Mesothelial cell of epicardium (in vitro differentiated cells): Measurements from ENCODE around the gene MAFB. TPM values are rescaled to one million over a fixed set of nuclear protein-coding genes. Genes with fewer than 3 reads are reported as not detected.

Source experiments
- DNase-seq, 2 experiments: peaks; one replicate each; pipeline ENCODE4 v3.0.0; 2021; ENCODE audit warnings: low spot score in 2 of 2; ENCODE audit not compliant: unreplicated experiment in 2 of 2
- H3K27ac Mint-ChIP-seq: 2 replicates; pipeline ENCODE4 v1.8.0; 2021; ENCODE audit warnings: mixed read lengths
- H3K27me3 Mint-ChIP-seq: 2 replicates; pipeline ENCODE4 v1.8.0; 2021; ENCODE audit warnings: low read depth, mixed read lengths
- H3K36me3 Mint-ChIP-seq: 2 replicates; pipeline ENCODE4 v1.8.0; 2021; ENCODE audit warnings: mixed read lengths
- H3K4me1 Mint-ChIP-seq: 2 replicates; pipeline ENCODE4 v1.8.0; 2021; ENCODE audit warnings: mixed read lengths
- H3K4me3 Mint-ChIP-seq: 2 replicates; pipeline ENCODE4 v1.8.0; 2021; ENCODE audit warnings: mild to moderate bottlenecking, moderate library complexity, mixed read lengths
- H3K9me3 Mint-ChIP-seq: 2 replicates; pipeline ENCODE4 v1.8.0; 2021; ENCODE audit warnings: mixed read lengths
- CTCF ChIP-seq: fragments of 200-600 bp; sonication (generic); IDR thresholded peaks from one replicate; pipeline ENCODE4 v1.5.0; 2021; ENCODE audit warnings: antibody characterized with exemption; ENCODE audit not compliant: unreplicated experiment
- total RNA-seq: library from RNA; stranded (reverse); gene quantifications from 3 replicates; pipeline ENCODE4 v1.2.1, GENCODE V29; 2021

MAFB gene
- total RNA-seq, 1 donor from 2014 or later: 11.1 TPM

GRCh38 chr20:40683894-40684268 is 5.2 kb downstream of the MAFB start:
- H3K27me3 Mint-ChIP-seq: peaks cover 90% of the 10 kb centered on the region
- TF ChIP-seq CTCF: no peak
- no peaks in the 10 kb centered on the region for H3K9me3 Mint-ChIP-seq
- no peaks in the 10 kb centered on the region for H3K36me3 Mint-ChIP-seq
- H3K4me1 Mint-ChIP-seq: peaks cover 40% of the 10 kb centered on the region
- peak overlapping the region; percentile 79 for H3K4me3 Mint-ChIP-seq
- no peak for DNase-seq
- H3K27ac Mint-ChIP-seq: no peak overlapping the region

GRCh38 chr20:40683221-40683893 is 5.7 kb downstream of the MAFB start:
- Mint-ChIP-seq H3K27ac (no peak overlapping the region), H3K9me3 (no peaks in the 10 kb centered on the region), H3K4me3 (peak overlapping the region; percentile 79), H3K36me3 (no peaks in the 10 kb centered on the region), H3K27me3 (peaks cover 89% of the 10 kb centered on the region), H3K4me1 (peaks cover 38% of the 10 kb centered on the region)
- DNase-seq: peak; percentile 34 to 59
- no peak for TF ChIP-seq CTCF

DNA sequence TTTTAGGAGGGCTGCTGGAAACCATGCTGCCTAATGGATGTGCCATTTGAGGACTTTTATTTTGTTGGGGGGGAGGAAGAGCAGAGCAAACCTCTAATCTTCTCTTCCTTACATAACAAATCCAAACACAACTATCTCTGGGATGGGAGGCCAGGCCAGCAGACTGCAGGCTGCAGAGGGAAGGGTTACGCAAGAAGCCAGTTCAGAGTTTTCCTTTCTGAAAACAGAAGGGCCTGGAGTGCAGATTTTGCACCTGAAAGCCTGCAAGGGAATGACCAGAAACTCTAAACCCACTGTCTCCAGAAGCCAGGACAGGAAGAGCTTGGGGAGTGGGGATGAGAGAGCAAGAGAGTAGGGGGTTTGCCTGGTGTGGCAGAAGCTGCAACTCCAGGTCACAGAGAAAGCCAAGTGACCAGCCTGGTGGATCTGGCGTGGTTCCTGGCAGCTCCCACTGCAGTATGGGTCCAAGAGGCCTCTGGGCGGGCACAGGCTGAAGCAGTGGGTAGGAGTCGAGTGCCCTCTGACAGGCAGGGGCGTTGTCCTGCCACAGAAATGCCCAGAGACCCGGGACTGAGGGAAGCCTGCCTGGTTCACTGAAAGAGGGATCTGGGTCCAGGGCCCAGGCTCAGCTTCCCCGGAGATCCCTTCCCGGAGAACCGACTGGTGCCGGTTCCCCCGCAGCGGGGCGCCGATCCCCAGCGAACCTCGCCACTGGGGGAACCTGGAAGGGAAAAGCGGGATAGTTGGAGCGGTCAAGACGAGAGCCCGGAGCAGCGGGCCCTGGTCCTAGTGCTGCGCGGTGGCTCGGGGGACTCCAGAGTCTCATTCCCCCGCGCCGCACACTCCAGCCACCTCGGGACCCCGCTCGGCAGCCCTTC is 6.7 kb downstream of the MAFB start:
- H3K27me3 Mint-ChIP-seq: peaks cover 87% of the 10 kb centered on the region
- H3K27ac Mint-ChIP-seq: peak overlapping the region; percentile 75
- H3K4me1 Mint-ChIP-seq: peaks cover 35% of the 10 kb centered on the region
- no peak for DNase-seq
- H3K4me3 Mint-ChIP-seq: peak overlapping the region; percentile 79
- no peaks in the 10 kb centered on the region for H3K9me3 Mint-ChIP-seq
- TF ChIP-seq CTCF: no peak
- no peaks in the 10 kb centered on the region for H3K36me3 Mint-ChIP-seq

GRCh38 chr20:40681684-40682083 is 7.4 kb downstream of the MAFB start:
- Mint-ChIP-seq H3K9me3 (no peaks in the 10 kb centered on the region), H3K4me3 (no peak overlapping the region), H3K36me3 (no peaks in the 10 kb centered on the region), H3K27ac (no peak overlapping the region), H3K4me1 (peaks cover 30% of the 10 kb centered on the region), H3K27me3 (peaks cover 84% of the 10 kb centered on the region)
- DNase-seq: no peak
- no peak for TF ChIP-seq CTCF

- H3K27me3 Mint-ChIP-seq: peaks cover 84% of the 10 kb centered on the region
- H3K27ac Mint-ChIP-seq: no peak overlapping the region
- H3K4me1 Mint-ChIP-seq: peaks cover 28% of the 10 kb centered on the region
- DNase-seq: no peak
- H3K36me3 Mint-ChIP-seq: no peaks in the 10 kb centered on the region
- no peaks in the 10 kb centered on the region for H3K9me3 Mint-ChIP-seq
- H3K4me3 Mint-ChIP-seq: no peak overlapping the region
- no peak for TF ChIP-seq CTCF
Observed at GRCh38 chr20:40681165-40681564, 7.9 kb downstream of the MAFB start.
